K562 (cell line): ENCODE results near the gene FLCN. TPM values are rescaled to one million over a fixed set of nuclear protein-coding genes. Genes with fewer than 3 reads are reported as not detected.

Experiments
- ARID3A ChIP-seq: IDR thresholded peaks from 2 replicates; pipeline ENCODE4 v1.6.1; 2012; ENCODE audit warnings: low read depth, low read length, improper control_type of control experiment, borderline replicate concordance
- DPF2 ChIP-seq: fragments of 450-650 bp; IDR thresholded peaks from 2 replicates; pipeline ENCODE4 v1.6.1; 2016
- FOXP1 ChIP-seq: sonication (generic); formaldehyde crosslinking; IDR thresholded peaks from 2 replicates; pipeline ENCODE4 v1.8.0; 2022; ENCODE audit warnings: mild to moderate bottlenecking, missing genetic modification reagents
- HDAC6 ChIP-seq: IDR thresholded peaks from 2 replicates; pipeline ENCODE4 v1.6.1; 2012; ENCODE audit warnings: low read depth, mild to moderate bottlenecking, control low read depth, inconsistent platforms, low read length, moderate library complexity
- KDM5B ChIP-seq: fragments of 200-600 bp; sonication (generic); IDR thresholded peaks from 2 replicates; pipeline ENCODE4 v1.6.1; 2012; ENCODE audit warnings: low read depth, mild to moderate bottlenecking, moderate library complexity, low read length, control low read depth, inconsistent platforms; ENCODE audit not compliant: insufficient replicate concordance
- MCM2 ChIP-seq: fragments of 450-650 bp; IDR thresholded peaks from 2 replicates; pipeline ENCODE4 v1.6.1; 2017; ENCODE audit warnings: low read depth, mild to moderate bottlenecking
- MEF2A ChIP-seq: IDR thresholded peaks from 2 replicates; pipeline ENCODE4 v1.6.1; 2011; ENCODE audit warnings: low read depth, mild to moderate bottlenecking, low read length, moderate library complexity; ENCODE audit not compliant: control insufficient read depth
- NR3C1 ChIP-seq: sonication (generic); formaldehyde crosslinking; IDR thresholded peaks from 2 replicates; pipeline ENCODE4 v1.8.1; 2022; ENCODE audit warnings: missing genetic modification reagents
- SAP30 ChIP-seq: fragments of 200-600 bp; sonication (generic); IDR thresholded peaks from 2 replicates; pipeline ENCODE4 v1.6.1; 2012; ENCODE audit warnings: borderline replicate concordance, low read depth, mild to moderate bottlenecking, moderate library complexity, low read length, control low read depth, inconsistent platforms; ENCODE audit not compliant: insufficient read depth, poor library complexity, severe bottlenecking
- STAT6 ChIP-seq: sonication (generic); formaldehyde crosslinking; IDR thresholded peaks from 2 replicates; pipeline ENCODE4 v1.8.1; 2023; ENCODE audit warnings: mild to moderate bottlenecking, missing genetic modification reagents
- TCF7 ChIP-seq: sonication (generic); IDR thresholded peaks from 2 replicates; pipeline ENCODE4 v1.6.1; 2016; ENCODE audit warnings: antibody characterized with exemption, borderline replicate concordance
- TEAD2 ChIP-seq: fragments of 450-650 bp; IDR thresholded peaks from 2 replicates; pipeline ENCODE4 v1.6.1; 2016; ENCODE audit warnings: missing genetic modification characterization, control low read depth, missing compliant biosample characterization
- ZHX1 ChIP-seq: fragments of 150-350 bp; conservative IDR thresholded peaks from 2 replicates; pipeline ENCODE4 v1.6.1; 2014; ENCODE audit warnings: low read length
- ZNF124 ChIP-seq: sonication (generic); formaldehyde crosslinking; IDR thresholded peaks from 2 replicates; pipeline ENCODE4 v1.8.1; 2022; ENCODE audit warnings: missing genetic modification reagents
- ZNF134 ChIP-seq: fragments of 250-450 bp; sonication (Bioruptor Pico); conservative IDR thresholded peaks from 2 replicates; pipeline ENCODE4 v1.4.0; 2020
- ZNF232 ChIP-seq: sonication (generic); formaldehyde crosslinking; IDR thresholded peaks from 2 replicates; pipeline ENCODE4 v1.8.0; 2022; ENCODE audit warnings: mild to moderate bottlenecking, missing genetic modification reagents
- polyA plus RNA-seq, 8 experiments: library from polyadenylated mRNA; depleted of rRNA in 4 of 8; stranded (reverse) in 5 of 8; unstranded in 3 of 8; fragments of >200 nt; fragmentation: Nextera tagmentation in 2 of 8; fragmentation: Illumina TruSeq in 1 of 8; extraction: Ambion mirVana in 2 of 8; extraction: Trizol in 1 of 8; gene quantifications; 2 replicates each; pipeline versions ENCODE4 v1.2.1 to v1.2.3, GENCODE V29; 2011 to 2014; ENCODE audit warnings: inconsistent platforms in 1 of 8, missing spikeins in 1 of 8
- total RNA-seq, 7 experiments: library from RNA; depleted of rRNA in 6 of 7; stranded (reverse); fragments of >200 nt in 6 of 7; fragmentation: Illumina TruSeq in 2 of 7; extraction: Trizol in 2 of 7; gene quantifications; 2 replicates each; pipeline versions ENCODE4 v1.2.1 to v1.2.3, GENCODE V29; 2011 to 2021; ENCODE audit warnings: low replicate concordance in 1 of 7
- TF ChIP-seq, protein P1 (sequence below): fragments of 250-450 bp; sonication (Bioruptor Pico); IDR thresholded peaks from 2 replicates; pipeline ENCODE4 v1.4.0; 2020; ENCODE audit warnings: mild to moderate bottlenecking, moderate library complexity

Gene FLCN
- total and polyA plus RNA-seq, 9 of the 15 experiments (the other 6 are each of a cell fraction or from before 2014, with no cell fraction given): 1.6 to 33.5 (median 10.9) TPM

- TF ChIP-seq STAT6 (CRISPR knock-in tag) (no peak), TEAD2 (no peak), KDM5B (peak; percentile 46), ZNF134 (CRISPR knock-in tag) (no peak), MCM2 (no peak), ZNF232 (CRISPR knock-in tag) (no peak), FOXP1 (peak; percentile 88; the same call in 1 of the 2 replicates), ARID3A (no peak), DPF2 (no peak), HDAC6 (no peak), MEF2A (no peak), NR3C1 (CRISPR knock-in tag) (peak; percentile 92), ZHX1 (no peak), SAP30 (peak; percentile 67), TCF7 (no peak), ZNF124 (CRISPR knock-in tag) (peak; percentile 25; the same call in 1 of the 2 replicates)
- TF ChIP-seq, protein P1, sequence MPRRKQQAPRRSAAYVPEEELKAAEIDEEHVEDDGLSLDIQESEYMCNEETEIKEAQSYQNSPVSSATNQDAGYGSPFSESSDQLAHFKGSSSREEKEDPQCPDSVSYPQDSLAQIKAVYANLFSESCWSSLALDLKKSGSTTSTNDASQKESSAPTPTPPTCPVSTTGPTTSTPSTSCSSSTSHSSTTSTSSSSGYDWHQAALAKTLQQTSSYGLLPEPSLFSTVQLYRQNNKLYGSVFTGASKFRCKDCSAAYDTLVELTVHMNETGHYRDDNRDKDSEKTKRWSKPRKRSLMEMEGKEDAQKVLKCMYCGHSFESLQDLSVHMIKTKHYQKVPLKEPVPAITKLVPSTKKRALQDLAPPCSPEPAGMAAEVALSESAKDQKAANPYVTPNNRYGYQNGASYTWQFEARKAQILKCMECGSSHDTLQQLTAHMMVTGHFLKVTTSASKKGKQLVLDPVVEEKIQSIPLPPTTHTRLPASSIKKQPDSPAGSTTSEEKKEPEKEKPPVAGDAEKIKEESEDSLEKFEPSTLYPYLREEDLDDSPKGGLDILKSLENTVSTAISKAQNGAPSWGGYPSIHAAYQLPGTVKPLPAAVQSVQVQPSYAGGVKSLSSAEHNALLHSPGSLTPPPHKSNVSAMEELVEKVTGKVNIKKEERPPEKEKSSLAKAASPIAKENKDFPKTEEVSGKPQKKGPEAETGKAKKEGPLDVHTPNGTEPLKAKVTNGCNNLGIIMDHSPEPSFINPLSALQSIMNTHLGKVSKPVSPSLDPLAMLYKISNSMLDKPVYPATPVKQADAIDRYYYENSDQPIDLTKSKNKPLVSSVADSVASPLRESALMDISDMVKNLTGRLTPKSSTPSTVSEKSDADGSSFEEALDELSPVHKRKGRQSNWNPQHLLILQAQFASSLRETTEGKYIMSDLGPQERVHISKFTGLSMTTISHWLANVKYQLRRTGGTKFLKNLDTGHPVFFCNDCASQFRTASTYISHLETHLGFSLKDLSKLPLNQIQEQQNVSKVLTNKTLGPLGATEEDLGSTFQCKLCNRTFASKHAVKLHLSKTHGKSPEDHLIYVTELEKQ (CRISPR knock-in tag): no peak
Observed at GRCh38 chr17:17206124-17206912, 30.6 kb downstream of the FLCN start, which contains the start of gene PLD6 (continued).
